Activated CD4-positive, alpha-beta T cell treated with anti-CD3 and anti-CD28 coated beads, Interleukin-2, amount 50 U/mL, for 1 hour (primary cell): ENCODE data around the gene SFSWAP.
A peak's percentile ranks its signal among the peaks of the same experiment; 100 is the strongest.
"Not testable (repeated sequence)": the region's sequence is repeated elsewhere in the genome, so short reads cannot be mapped to it uniquely, and the experiment has no call there.

Experiments used
- DNase-seq: peaks from one replicate; pipeline ENCODE4 v3.0.0-alpha.2; 2020

Gene SFSWAP

GRCh38 chr12:131710464-131711457 lies at the start of gene SFSWAP:
Gene SFSWAP (plus strand): TSS chr12:131711090. CDS start chr12:131711230, 140 bp downstream.
- peak; percentile 66 for DNase-seq

- not testable (repeated sequence) for DNase-seq
These were observed 49.5 kb upstream of the SFSWAP start for GRCh38 chr12:131661170-131661985.

GRCh38 chr12:131661986-131662288 lies 49.0 kb upstream of the SFSWAP start:
- not testable (repeated sequence) for DNase-seq

GRCh38 chr12:131662346-131662745 lies 48.5 kb upstream of the SFSWAP start:
- DNase-seq: not testable (repeated sequence)

GRCh38 chr12:131665666-131666065 lies 45.2 kb upstream of the SFSWAP start:
- not testable (repeated sequence) for DNase-seq

- not testable (repeated sequence) for DNase-seq
These were observed 44.4 kb upstream of the SFSWAP start for GRCh38 chr12:131666486-131666885.

- not testable (repeated sequence) for DNase-seq
These were observed 43.8 kb upstream of the SFSWAP start for GRCh38 chr12:131666978-131667601.

GRCh38 chr12:131671276-131671675 lies 39.6 kb upstream of the SFSWAP start:
- DNase-seq: no peak

GRCh38 chr12:131671871-131672270 lies 39.0 kb upstream of the SFSWAP start:
- DNase-seq: no peak

GRCh38 chr12:131672311-131672940 lies 38.5 kb upstream of the SFSWAP start:
- DNase-seq: no peak

- DNase-seq: no peak
These were observed 37.7 kb upstream of the SFSWAP start for GRCh38 chr12:131672941-131673887.

- DNase-seq: no peak
These were observed 37.0 kb upstream of the SFSWAP start for GRCh38 chr12:131673888-131674257.

- no peak for DNase-seq
These were observed 36.5 kb upstream of the SFSWAP start for GRCh38 chr12:131674373-131674772.

GRCh38 chr12:131675126-131676080 lies 35.5 kb upstream of the SFSWAP start:
- DNase-seq: no peak

- no peak for DNase-seq
These were observed 34.3 kb upstream of the SFSWAP start for GRCh38 chr12:131676544-131676943.

GRCh38 chr12:131677067-131677466 lies 33.8 kb upstream of the SFSWAP start:
- not testable (repeated sequence) for DNase-seq

- DNase-seq: no peak
These were observed 33.2 kb upstream of the SFSWAP start for GRCh38 chr12:131677699-131678098.

GRCh38 chr12:131678389-131679181 lies 32.3 kb upstream of the SFSWAP start:
- not testable (repeated sequence) for DNase-seq

GRCh38 chr12:131679186-131679585 lies 31.7 kb upstream of the SFSWAP start:
- DNase-seq: not testable (repeated sequence)
